Spinal cord (tissue), 10 donors: ENCODE results near the gene DOCK1. TPM values are rescaled to one million over a fixed set of nuclear protein-coding genes. Genes with fewer than 3 reads are reported as not detected.

Experiments used
- DNase-seq, 6 donors: peaks; one replicate each; pipeline versions ENCODE4 v3.0.0 to v3.0.0-alpha.2; 2013 to 2015; ENCODE audit warnings: low spot score in 6 of 6, low read depth in 4 of 6
- H3K27ac ChIP-seq: one replicate; pipeline ENCODE4 v1.5.1; 2013; ENCODE audit warnings: low read depth, low read length, control low read depth
- H3K27me3 ChIP-seq: one replicate; pipeline ENCODE4 v1.6.1; 2013; ENCODE audit warnings: low read length; ENCODE audit not compliant: control insufficient read depth, insufficient read depth
- H3K36me3 ChIP-seq: one replicate; pipeline ENCODE4 v1.6.1; 2013; ENCODE audit warnings: low read length; ENCODE audit not compliant: control insufficient read depth, insufficient read depth
- H3K4me1 ChIP-seq: one replicate; pipeline ENCODE4 v1.6.1; 2013; ENCODE audit warnings: low read length; ENCODE audit not compliant: control insufficient read depth, insufficient read depth
- H3K4me3 ChIP-seq: one replicate; pipeline ENCODE4 v1.5.1; 2013; ENCODE audit warnings: low read depth, low read length, control low read depth
- H3K9me3 ChIP-seq: one replicate; pipeline ENCODE4 v1.6.1; 2013; ENCODE audit warnings: low read length; ENCODE audit not compliant: control insufficient read depth, insufficient read depth
- WGBS: methylation state at CpG from one replicate; pipeline ENCODE4 v1.1.5; 2013; ENCODE audit warnings: missing lambda C conversion rate; ENCODE audit not compliant: insufficient coverage; 5-methylcytosine and 5-hydroxymethylcytosine counted together
- polyA plus RNA-seq, 2 donors: library from polyadenylated mRNA; unstranded; fragments of 120-200 nt; gene quantifications; one replicate each; pipeline ENCODE4 v1.2.1, GENCODE V29; 2013; ENCODE audit not compliant: insufficient read length in 2 of 2
- total RNA-seq, 2 donors: library from RNA; depleted of rRNA in 1 of 2; stranded (reverse); fragments of 120-200 nt in 1 of 2; fragments of >200 nt in 1 of 2; gene quantifications; one replicate each; pipeline versions ENCODE4 v1.2.3 to v1.2.4, GENCODE V29; 2013 to 2014
- donor health status: healthy.

Gene DOCK1
- total and polyA plus RNA-seq, 4 donors = 31.3 to 74.1 (median 50.3) TPM

DNA sequence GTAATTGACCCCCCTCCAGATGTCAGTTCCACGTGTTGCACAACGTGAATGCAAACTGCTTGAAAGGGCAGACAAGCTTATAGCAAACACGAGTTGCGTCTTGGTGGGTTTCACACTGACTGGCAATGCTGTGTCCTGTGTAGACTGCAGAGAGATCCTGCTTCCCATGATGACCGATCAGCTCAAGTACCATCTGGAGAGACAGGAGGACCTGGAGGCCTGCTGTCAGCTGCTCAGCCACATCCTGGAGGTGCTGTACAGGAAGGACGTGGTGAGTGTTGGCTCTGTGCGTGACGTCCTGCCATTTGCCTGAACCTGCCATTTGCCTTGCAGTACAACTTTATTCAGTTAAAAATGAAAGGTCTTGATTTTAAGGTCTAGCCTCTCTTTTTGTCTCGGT, 220.1 kb downstream of the DOCK1 start:
- DNase-seq = no peak
- Histone ChIP-seq H3K9me3 (no peaks in the 10 kb centered on the region), H3K27me3 (no peaks in the 10 kb centered on the region), H3K27ac (no peak overlapping the region), H3K4me1 (no peaks in the 10 kb centered on the region), H3K4me3 (no peak overlapping the region), H3K36me3 (no peaks in the 10 kb centered on the region)
- 87% methylated on average over 8 of the region's 9 CpGs for WGBS

DNA sequence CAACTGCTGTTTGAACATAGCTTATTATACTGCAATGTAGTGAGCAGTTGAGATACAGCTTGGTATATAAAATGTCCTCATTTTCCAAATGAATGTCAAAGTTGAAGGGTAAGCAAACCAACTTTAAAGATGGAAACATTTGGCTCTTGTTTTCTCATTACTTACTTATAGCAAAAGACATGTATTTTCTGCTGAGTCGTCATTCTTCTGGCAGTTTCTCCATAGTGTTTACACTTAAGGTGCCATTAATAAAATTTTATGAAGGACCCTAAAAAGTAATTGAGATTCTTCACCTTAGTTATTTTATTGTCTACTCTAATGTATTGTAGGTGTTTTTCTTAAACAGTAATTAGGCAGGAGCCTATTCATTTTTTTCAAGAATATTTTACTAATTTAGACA, 222.6 kb downstream of the DOCK1 start:
- Histone ChIP-seq H3K4me3 (no peak overlapping the region), H3K27ac (no peak overlapping the region), H3K4me1 (no peaks in the 10 kb centered on the region), H3K36me3 (no peaks in the 10 kb centered on the region), H3K27me3 (no peaks in the 10 kb centered on the region), H3K9me3 (no peaks in the 10 kb centered on the region)
- WGBS = no CpG with 5 or more reads among the region's 1 CpG
- DNase-seq = no peak

DNA sequence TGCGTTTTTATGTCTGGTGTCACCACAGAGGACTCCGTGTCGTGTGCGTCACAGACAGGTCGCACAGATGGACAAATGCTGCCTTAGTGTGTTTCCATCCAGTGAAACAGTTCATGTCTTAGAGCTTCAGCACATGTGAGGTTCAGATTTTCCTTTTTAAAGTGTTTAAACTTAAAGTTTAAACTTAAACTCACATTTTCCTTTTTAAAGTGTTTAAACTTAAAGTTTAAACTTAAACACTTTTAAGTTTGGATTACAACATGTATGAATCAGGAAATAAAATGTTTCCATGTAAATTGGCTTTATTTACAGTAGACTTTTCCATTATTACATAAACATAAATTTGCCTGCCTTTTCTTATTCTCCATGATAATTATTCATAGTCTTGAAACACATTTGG, 223.9 kb downstream of the DOCK1 start:
- 100% methylated on average over 5 of the region's 5 CpGs for WGBS
- no peaks in the 10 kb centered on the region for H3K36me3 ChIP-seq
- no peaks in the 10 kb centered on the region for H3K9me3 ChIP-seq

GRCh38 chr10:127132451-127132850, 227.2 kb downstream of the DOCK1 start:
- Histone ChIP-seq H3K9me3 (no peaks in the 10 kb centered on the region), H3K36me3 (peaks cover 3% of the 10 kb centered on the region), H3K27me3 (no peaks in the 10 kb centered on the region), H3K27ac (no peak overlapping the region), H3K4me1 (no peaks in the 10 kb centered on the region), H3K4me3 (no peak overlapping the region)
- 85% methylated on average over 4 of the region's 7 CpGs for WGBS
- DNase-seq = no peak

More for the DNA sequence above, 223.9 kb downstream of the DOCK1 start:
- Histone ChIP-seq H3K4me1 (no peaks in the 10 kb centered on the region), H3K27ac (no peak overlapping the region), H3K27me3 (no peaks in the 10 kb centered on the region), H3K4me3 (no peak overlapping the region)
- no peak for DNase-seq

GRCh38 chr10:127133225-127133624, 228.0 kb downstream of the DOCK1 start:
- no CpG with 5 or more reads among the region's 1 CpG for WGBS
- H3K4me3 ChIP-seq = no peak overlapping the region
- H3K27ac ChIP-seq = no peak overlapping the region
- no peaks in the 10 kb centered on the region for H3K27me3 ChIP-seq
- no peaks in the 10 kb centered on the region for H3K9me3 ChIP-seq
- DNase-seq = no peak
- peaks cover 3% of the 10 kb centered on the region for H3K36me3 ChIP-seq
- H3K4me1 ChIP-seq = no peaks in the 10 kb centered on the region

DNA sequence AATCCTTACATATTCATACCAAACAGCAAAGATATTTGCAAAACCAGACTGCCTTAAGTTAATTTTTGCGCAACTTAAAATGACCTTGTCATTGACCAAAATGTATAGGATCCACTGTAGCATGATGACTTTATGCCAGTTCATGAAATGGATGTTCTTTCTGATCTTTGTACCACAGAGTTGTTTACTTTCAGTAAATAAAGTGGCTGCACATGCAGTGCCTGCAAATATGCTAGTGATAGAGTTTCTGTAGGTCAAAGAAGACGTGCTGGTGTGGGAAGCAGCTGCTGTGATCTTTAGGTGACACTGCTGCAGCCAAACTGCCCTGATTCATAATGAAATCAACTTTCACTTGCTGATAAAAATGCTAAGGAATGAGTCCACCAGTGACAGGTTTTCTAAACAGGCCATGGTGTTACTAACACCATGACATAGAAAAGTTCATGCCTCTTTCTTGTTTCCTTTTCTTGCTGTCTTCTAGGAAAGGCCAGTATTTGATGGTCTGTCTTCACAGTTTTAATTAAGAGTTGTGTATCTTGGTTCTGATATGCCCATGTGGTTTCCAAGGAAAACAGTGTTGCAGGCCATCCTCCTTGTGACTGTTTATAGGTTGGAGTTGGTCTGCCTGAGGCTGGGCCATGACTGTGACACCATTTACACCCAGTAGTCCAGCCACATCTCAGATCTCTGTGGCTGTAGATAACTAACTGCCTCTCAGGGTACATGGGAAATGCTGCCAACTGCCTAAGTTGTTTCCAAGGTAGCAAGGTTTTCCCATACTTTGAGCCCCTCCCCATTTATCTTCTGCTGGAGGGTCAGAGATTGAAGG, 228.7 kb downstream of the DOCK1 start:
- Histone ChIP-seq H3K36me3 (peaks cover 3% of the 10 kb centered on the region), H3K27ac (no peak overlapping the region), H3K9me3 (no peaks in the 10 kb centered on the region), H3K4me1 (no peaks in the 10 kb centered on the region), H3K4me3 (no peak overlapping the region), H3K27me3 (no peaks in the 10 kb centered on the region)
- WGBS = 100% methylated on average over 1 of the region's 2 CpGs
- no peak for DNase-seq

- no CpG with 5 or more reads among the region's 6 CpGs for WGBS
These were observed 230.8 kb downstream of the DOCK1 start for GRCh38 chr10:127135844-127136577.

DNA sequence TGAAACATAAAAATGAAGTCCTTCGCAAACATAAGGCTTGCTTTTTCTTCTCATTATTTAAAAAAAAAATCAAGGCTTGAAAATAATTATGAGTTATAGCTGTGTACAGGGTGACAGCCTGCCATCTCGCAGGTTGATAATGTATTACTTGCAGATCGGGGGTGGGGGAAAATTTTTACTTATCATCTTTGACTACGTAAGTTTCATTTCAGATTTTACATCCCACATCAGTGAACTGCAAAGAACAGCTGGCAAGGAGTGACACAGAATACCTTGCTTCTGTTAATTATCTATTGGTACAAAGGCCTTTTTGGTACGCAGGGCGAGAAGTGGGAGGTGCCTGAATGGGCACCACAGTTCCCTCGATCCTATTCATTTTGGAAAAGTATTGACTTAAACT, 232.2 kb downstream of the DOCK1 start:
- peaks cover 13% of the 10 kb centered on the region for H3K36me3 ChIP-seq
- no peak overlapping the region for H3K27ac ChIP-seq
- H3K9me3 ChIP-seq = no peaks in the 10 kb centered on the region
- 84% methylated on average over 3 of the region's 7 CpGs for WGBS
- DNase-seq = no peak
- H3K4me3 ChIP-seq = no peak overlapping the region
- H3K27me3 ChIP-seq = no peaks in the 10 kb centered on the region
- H3K4me1 ChIP-seq = no peaks in the 10 kb centered on the region

More at GRCh38 chr10:127135844-127136577, 230.8 kb downstream of the DOCK1 start:
- Histone ChIP-seq H3K36me3 (peaks cover 10% of the 10 kb centered on the region), H3K4me3 (no peak overlapping the region), H3K9me3 (no peaks in the 10 kb centered on the region), H3K4me1 (no peaks in the 10 kb centered on the region), H3K27ac (no peak overlapping the region), H3K27me3 (no peaks in the 10 kb centered on the region)
- DNase-seq = no peak

DNA sequence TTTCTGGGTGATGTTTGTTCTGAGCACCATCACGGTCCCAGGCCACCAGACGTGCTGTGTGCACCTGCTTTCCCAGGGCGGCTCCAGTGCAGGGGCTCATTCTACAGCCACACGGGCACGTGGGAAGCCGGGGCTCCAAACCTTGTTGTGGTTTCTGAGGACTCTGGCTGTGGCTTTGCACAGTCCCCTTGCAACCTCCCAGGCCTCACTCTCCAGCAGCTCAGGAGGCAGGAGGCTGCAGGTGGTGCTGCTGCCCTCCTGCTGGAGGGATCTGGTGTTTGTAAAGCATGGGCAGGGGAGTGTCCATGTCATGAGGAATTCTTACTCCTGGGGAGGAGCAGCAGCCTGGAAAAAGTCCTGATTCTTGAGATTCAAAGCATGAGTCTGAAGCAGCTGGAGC, 236.9 kb downstream of the DOCK1 start:
- H3K27ac ChIP-seq = no peak overlapping the region
- H3K9me3 ChIP-seq = no peaks in the 10 kb centered on the region
- H3K4me1 ChIP-seq = peaks cover 8% of the 10 kb centered on the region
- 90% methylated on average over 6 of the region's 6 CpGs for WGBS
- no peak for DNase-seq
- no peak overlapping the region for H3K4me3 ChIP-seq
- peaks cover 10% of the 10 kb centered on the region for H3K36me3 ChIP-seq
- no peaks in the 10 kb centered on the region for H3K27me3 ChIP-seq
